Sciatic nerve (tissue), 2 donors: Measurements from ENCODE around the gene WAPL. TPM values are rescaled to one million over a fixed set of nuclear protein-coding genes. Genes with fewer than 3 reads are reported as not detected.
A peak's percentile ranks its signal among the peaks of the same experiment; 100 is the strongest.
"Not testable (repeated sequence)": the region's sequence is repeated elsewhere in the genome, so short reads cannot be mapped to it uniquely, and the experiment has no call there.

Experiments used
- ATAC-seq: fragments of 200-7000 bp; cut with Tn5 transposase; one replicate; pipeline ENCODE4 v1.9.1; 2020; ENCODE audit warnings: mild to moderate bottlenecking, moderate library complexity
- DNase-seq: peaks from one replicate; pipeline ENCODE4 v3.0.0-alpha.2; 2020; ENCODE audit warnings: low spot score
- intact Hi-C: fragments of 100-400 bp; cut with DNase I; formaldehyde crosslinking; loops from one replicate; pipeline ENCODE4 v1.14.2; 2022
- total RNA-seq: library from RNA; stranded (reverse); fragmentation: NEBNext Ultra II Directional; extraction: Animal tissue kit (Norgen Biotek cat#: 25700); gene quantifications from one replicate; pipeline ENCODE4 v1.2.1, GENCODE V29; 2021
- donor health status: DM: no; HTN: no; CAD: no.
- donor health status: DM: no; HTN: no; CAD: no.

The WAPL gene
- total RNA-seq, 1 donor from 2014 or later, result 34.2 TPM

- intact Hi-C loops, result no loop called here
- ATAC-seq, result no peak
- no peak for DNase-seq
Measured at GRCh38 chr10:86399514-86399878, 122.1 kb downstream of the WAPL start.

GRCh38 chr10:86397120-86397519, 124.5 kb downstream of the WAPL start:
- no peak for DNase-seq
- intact Hi-C loops, result no loop called here
- no peak for ATAC-seq

GRCh38 chr10:86393862-86394455, 127.6 kb downstream of the WAPL start:
- ATAC-seq (no peak), DNase-seq (no peak)
- intact Hi-C loops, result no loop called here

- intact Hi-C loops, result no loop called here
- no peak for ATAC-seq
Measured at GRCh38 chr10:86393362-86393761, 128.2 kb downstream of the WAPL start.

GRCh38 chr10:86392723-86393094, 128.9 kb downstream of the WAPL start:
- ATAC-seq (no peak), DNase-seq (no peak)
- intact Hi-C loops, result no loop called here

More at GRCh38 chr10:86393362-86393761, 128.2 kb downstream of the WAPL start:
- DNase-seq, result no peak

- intact Hi-C loops, result no loop called here
- no peak for DNase-seq
Measured at GRCh38 chr10:86391986-86392722, 129.4 kb downstream of the WAPL start.

GRCh38 chr10:86391236-86391840, 130.3 kb downstream of the WAPL start:
- no peak for DNase-seq
- intact Hi-C loops, result no loop called here
- no peak for ATAC-seq

More at GRCh38 chr10:86391986-86392722, 129.4 kb downstream of the WAPL start:
- ATAC-seq, result no peak

- ATAC-seq (no peak), DNase-seq (no peak)
- intact Hi-C loops, result no loop called here
Measured at GRCh38 chr10:86390337-86391120, 131.1 kb downstream of the WAPL start.

- DNase-seq, result no peak
Measured at GRCh38 chr10:86389441-86390193, 132.0 kb downstream of the WAPL start.

GRCh38 chr10:86389109-86389440, 132.5 kb downstream of the WAPL start:
- ATAC-seq, DNase-seq, intact Hi-C loops: not testable (repeated sequence)

More at GRCh38 chr10:86389441-86390193, 132.0 kb downstream of the WAPL start:
- ATAC-seq, result peak; percentile 52
- intact Hi-C loops, result no loop called here

GRCh38 chr10:86388119-86388704, 133.4 kb downstream of the WAPL start:
- intact Hi-C loops, result no loop called here
- no peak for DNase-seq
- ATAC-seq, result no peak

GRCh38 chr10:86387178-86387794, 134.3 kb downstream of the WAPL start:
- ATAC-seq (no peak), DNase-seq (no peak)
- intact Hi-C loops, result no loop called here

- DNase-seq (no peak), ATAC-seq (no peak)
- intact Hi-C loops, result no loop called here
Measured at GRCh38 chr10:86385806-86386205, 135.8 kb downstream of the WAPL start.

Other genes starting within 250 kb of the WAPL start
- gene GRID1, start 155.0 kb downstream of the WAPL start, total RNA-seq, result 15.4 TPM
- gene OPN4, start 132.8 kb upstream of the WAPL start, total RNA-seq, result 0.18 TPM
- 4.9 TPM for gene LDB3, start 146.7 kb upstream of the WAPL start, total RNA-seq
- gene BMPR1A, start 234.8 kb upstream of the WAPL start, total RNA-seq, result 76.0 TPM